Ramos (cell line): ENCODE results near the gene TAOK2.
"Not testable (repeated sequence)": the region's sequence is repeated elsewhere in the genome, so short reads cannot be mapped to it uniquely, and the experiment has no call there.

Source experiments
- in situ Hi-C: fragments of 300-500 bp; cut with MboI; formaldehyde crosslinking; loops from one replicate; pipeline ENCODE4 v1.14.3; 2022; ENCODE audit warnings: low sequenced_read_pairs; ENCODE audit not compliant: unreplicated experiment

The TAOK2 gene

DNA sequence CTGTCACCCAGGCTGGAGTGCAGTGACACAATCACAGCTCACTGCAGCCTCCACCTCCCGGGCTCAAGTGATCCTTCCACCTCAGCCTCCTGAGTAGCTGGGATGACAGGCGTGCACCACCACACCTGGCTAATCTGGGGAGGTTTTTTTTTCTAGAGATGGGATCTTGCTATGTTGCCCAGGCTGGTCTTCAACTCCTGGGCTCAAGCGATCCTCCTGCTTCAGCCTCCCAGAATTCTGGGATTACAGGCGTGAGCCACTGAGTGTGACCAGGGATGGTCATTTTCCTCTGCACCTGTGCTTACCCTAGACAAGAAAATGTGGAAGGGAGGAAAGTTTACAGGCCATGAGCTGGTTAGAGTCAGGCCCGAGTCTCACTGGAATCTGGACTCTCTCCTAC lies 67.0 kb downstream of the TAOK2 start:
- in situ Hi-C loops = not testable (repeated sequence)

DNA sequence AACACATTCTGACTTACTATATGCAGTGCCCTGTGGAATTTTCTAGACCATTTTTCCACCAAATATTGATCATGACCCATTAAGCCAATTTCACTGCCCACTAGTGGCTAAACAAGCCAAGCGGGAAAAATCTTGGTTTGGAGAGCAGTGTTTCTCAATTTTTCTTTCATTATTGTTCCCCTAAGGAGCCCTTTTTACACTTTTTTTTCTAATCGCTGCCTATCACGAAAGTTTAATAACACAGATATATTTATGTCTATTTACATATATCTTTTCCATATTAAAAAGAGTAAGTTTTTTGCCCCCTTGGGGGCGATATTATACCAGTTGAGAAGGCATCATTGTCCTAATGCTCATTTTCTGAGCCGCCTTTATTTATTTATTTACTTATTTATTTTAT lies 68.2 kb downstream of the TAOK2 start:
- in situ Hi-C loops = no loop called here
